ENCODE data around the gene SLC24A3.

Gene SLC24A3

GRCh38 chr20:19679900-19680495 lies 467.6 kb downstream of the SLC24A3 start:
- no peak for TF ChIP-seq ZNF274 (IDR thresholded peaks at IDR 0.05; ENCODE audit: low read depth, low read length)
- no peak overlapping the region for H3K4me3 ChIP-seq (ENCODE audit: low read length)

- H3K4me3 ChIP-seq (ENCODE audit: low read length) = no peak overlapping the region
- TF ChIP-seq ZNF274 (IDR thresholded peaks at IDR 0.05; ENCODE audit: low read depth, low read length) = no peak
Observed at GRCh38 chr20:19682249-19682648, 469.8 kb downstream of the SLC24A3 start.

GRCh38 chr20:19683188-19683587 lies 470.7 kb downstream of the SLC24A3 start:
- no peak for TF ChIP-seq ZNF274 (IDR thresholded peaks at IDR 0.05; ENCODE audit: low read depth, low read length)
- H3K4me3 ChIP-seq (ENCODE audit: low read length) = no peak overlapping the region

- no peak for TF ChIP-seq ZNF274 (IDR thresholded peaks at IDR 0.05; ENCODE audit: low read depth, low read length)
- H3K4me3 ChIP-seq (ENCODE audit: low read length) = no peak overlapping the region
Observed at GRCh38 chr20:19683822-19684221, 471.4 kb downstream of the SLC24A3 start.

GRCh38 chr20:19688031-19688806 lies 475.8 kb downstream of the SLC24A3 start:
- TF ChIP-seq ZNF274 (IDR thresholded peaks at IDR 0.05; ENCODE audit: low read depth, low read length) = no peak
- H3K4me3 ChIP-seq (ENCODE audit: low read length) = no peak overlapping the region

- no peak overlapping the region for H3K4me3 ChIP-seq (ENCODE audit: low read length)
- no peak for TF ChIP-seq ZNF274 (IDR thresholded peaks at IDR 0.05; ENCODE audit: low read depth, low read length)
Observed at GRCh38 chr20:19690462-19690861, 478.0 kb downstream of the SLC24A3 start.

- no peak overlapping the region for H3K4me3 ChIP-seq (ENCODE audit: low read length)
- TF ChIP-seq ZNF274 (IDR thresholded peaks at IDR 0.05; ENCODE audit: low read depth, low read length) = no peak
Observed at GRCh38 chr20:19691125-19691524, 478.7 kb downstream of the SLC24A3 start.

GRCh38 chr20:19692100-19692499 lies 479.7 kb downstream of the SLC24A3 start:
- TF ChIP-seq ZNF274 (IDR thresholded peaks at IDR 0.05; ENCODE audit: low read depth, low read length) = no peak
- H3K4me3 ChIP-seq (ENCODE audit: low read length) = no peak overlapping the region

- H3K4me3 ChIP-seq (ENCODE audit: low read length) = no peak overlapping the region
- no peak for TF ChIP-seq ZNF274 (IDR thresholded peaks at IDR 0.05; ENCODE audit: low read depth, low read length)
Observed at GRCh38 chr20:19692685-19693119, 480.3 kb downstream of the SLC24A3 start.

GRCh38 chr20:19693508-19693907 lies 481.1 kb downstream of the SLC24A3 start:
- no peak for TF ChIP-seq ZNF274 (IDR thresholded peaks at IDR 0.05; ENCODE audit: low read depth, low read length)

GRCh38 chr20:19695081-19695480 lies 482.6 kb downstream of the SLC24A3 start:
- H3K4me3 ChIP-seq (ENCODE audit: low read length) = no peak overlapping the region

More at GRCh38 chr20:19693508-19693907, 481.1 kb downstream of the SLC24A3 start:
- H3K4me3 ChIP-seq (ENCODE audit: low read length) = no peak overlapping the region

GRCh38 chr20:19696620-19697019 lies 484.2 kb downstream of the SLC24A3 start:
- TF ChIP-seq ZNF274 (IDR thresholded peaks at IDR 0.05; ENCODE audit: low read depth, low read length) = no peak
- H3K4me3 ChIP-seq (ENCODE audit: low read length) = no peak overlapping the region

More at GRCh38 chr20:19695081-19695480, 482.6 kb downstream of the SLC24A3 start:
- TF ChIP-seq ZNF274 (IDR thresholded peaks at IDR 0.05; ENCODE audit: low read depth, low read length) = no peak

GRCh38 chr20:19697415-19697814 lies 485.0 kb downstream of the SLC24A3 start:
- TF ChIP-seq ZNF274 (IDR thresholded peaks at IDR 0.05; ENCODE audit: low read depth, low read length) = no peak
- H3K4me3 ChIP-seq (ENCODE audit: low read length) = no peak overlapping the region

GRCh38 chr20:19699180-19699971 lies 486.9 kb downstream of the SLC24A3 start:
- no peak overlapping the region for H3K4me3 ChIP-seq (ENCODE audit: low read length)
- TF ChIP-seq ZNF274 (IDR thresholded peaks at IDR 0.05; ENCODE audit: low read depth, low read length) = no peak

Data from GM08714 (cell line).